Measurements from ENCODE around the gene GPS1. TPM values are rescaled to one million over a fixed set of nuclear protein-coding genes. Genes with fewer than 3 reads are reported as not detected.
A peak's percentile ranks its signal among the peaks of the same experiment; 100 is the strongest.

GPS1 gene
- total and polyA plus RNA-seq, 9 of the 15 experiments (the other 6 are each of a cell fraction or from before 2014, with no cell fraction given) = 3.1 to 167 (median 69.9) TPM

- Histone ChIP-seq H4K20me1 (replicated peaks; ENCODE audit: control insufficient read depth, insufficient read depth, low read length) (peaks cover 18% of the 10 kb centered on the region; the same call in 1 of the 2 replicates), H3K9me1 (ENCODE audit: control insufficient read depth, insufficient read depth, low read length) (peaks cover 6% of the 10 kb centered on the region), H3K9ac (ENCODE audit: insufficient read depth in 1 of 2, low read depth in 2 of 2, low read length in 2 of 2) (peak overlapping the region; percentile 87 to 97), H3K27ac (ENCODE audit: extremely low read depth, low read depth, low read length) (peak overlapping the region; percentile 84), H3K9me3 (replicated peaks; ENCODE audit: control insufficient read depth, insufficient read depth, low read depth, low read length) (no peaks in the 10 kb centered on the region), H2AFZ (ENCODE audit: low read depth, low read length) (peak overlapping the region; percentile 81), H3K27me3 (ENCODE audit: control insufficient read depth in 2 of 2, insufficient read depth in 2 of 2, low read length in 2 of 2) (no peaks in the 10 kb centered on the region), H3K79me2 (ENCODE audit: control insufficient read depth, insufficient read depth, low read length) (peaks cover 38% of the 10 kb centered on the region), H3K4me3 (peak overlapping the region; percentile 62), H3K4me2 (ENCODE audit: insufficient read depth, low read length) (peak overlapping the region; percentile 90), H3K36me3 (ENCODE audit: control insufficient read depth, insufficient read depth, low read length) (peaks cover 40% of the 10 kb centered on the region; the same call in 2 of the 3 replicates), H3K4me1 (replicated peaks in 1 of 2; ENCODE audit: control insufficient read depth in 2 of 2, insufficient read depth in 2 of 2, low read length in 2 of 2) (peaks cover 27 to 89% of the 10 kb centered on the region in 2 experiments)
- POLR2A ChIA-PET = interaction anchor here (0.5 to 6.4 kb wide), 3 partner anchors 10 to 175 kb away, joined by 3 to 51 read pairs (median 4); partner anchors contain the start of genes CENPX and LRRC45
- FAIRE-seq = peak; percentile 32
- in situ Hi-C loops (cut with MboI) = loop anchor here (5.0 kb wide), 1 partner anchor 125 kb away; no protein-coding TSS in a partner anchor
- WGBS (ENCODE audit: insufficient coverage, low coverage, missing lambda C conversion rate) = 1% methylated on average over 23 of the region's 59 CpGs
- BruUV-seq (replicated peaks) = no TSS peak
- intact Hi-C loops (cut with micrococcal nuclease) = loop anchor here (1.0 to 10.0 kb wide), 3 partner anchors 9 to 313 kb away; partner anchors contain the start of genes FASN and LRRC45
- CTCF ChIA-PET (ENCODE audit: low intra/inter-chr PET ratio) = interaction anchor here (2.4 kb wide), 1 partner anchor 122 kb away, joined by 27 read pairs; no protein-coding TSS in a partner anchor
- peak; percentile 70 for ATAC-seq
- DNase-seq (ENCODE audit: extremely low read depth in 1 of 4, low spot score in 3 of 4) = peak; percentile 86 to 90 (median 88)
- TF ChIP-seq NR4A1 (CRISPR knock-in tag; IDR thresholded peaks at IDR 0.05) (no peak), NR4A1 (tag; IDR thresholded peaks at IDR 0.05) (no peak), ETV6 (IDR thresholded peaks at IDR 0.05; ENCODE audit: borderline replicate concordance in 1 of 2, low read depth in 2 of 2, low read length in 1 of 2) (no peak), ETV6 (CRISPR knock-in tag; IDR thresholded peaks at IDR 0.05; ENCODE audit: borderline replicate concordance) (no peak), SMAD3 (CRISPR knock-in tag; conservative IDR thresholded peaks at IDR 0.05) (no peak), TFAM (CRISPR knock-in tag; conservative IDR thresholded peaks at IDR 0.05) (no peak), ELF2 (CRISPR knock-in tag; IDR thresholded peaks at IDR 0.05) (no peak), CCAR2 (IDR thresholded peaks at IDR 0.05; ENCODE audit: low read depth, low read length) (no peak), ZNF311 (CRISPR knock-in tag; IDR thresholded peaks at IDR 0.05) (no peak), HNRNPL (IDR thresholded peaks at IDR 0.05; ENCODE audit: low read depth, low read length) (peak; percentile 90), MIER1 (IDR thresholded peaks at IDR 0.05; ENCODE audit: low read depth) (0 out of 2 replicates have a peak, but pooled peaks have one; percentile 36), PREB (CRISPR knock-in tag; IDR thresholded peaks at IDR 0.05) (no peak), NFATC3 (IDR thresholded peaks at IDR 0.05) (no peak), RFX1 (IDR thresholded peaks at IDR 0.05) (no peak), VEZF1 (CRISPR knock-in tag; IDR thresholded peaks at IDR 0.05) (peak; percentile 44), POLR2G (IDR thresholded peaks at IDR 0.05; ENCODE audit: low read depth, low read length) (peak; percentile 80), RUNX1 (IDR thresholded peaks at IDR 0.05; ENCODE audit: low read depth) (no peak), PHB2 (IDR thresholded peaks at IDR 0.05; ENCODE audit: low read depth) (no peak), NFYB (IDR thresholded peaks at IDR 0.05; ENCODE audit: extremely low read depth, insufficient read length) (no peak)
- TF ChIP-seq, protein P1, sequence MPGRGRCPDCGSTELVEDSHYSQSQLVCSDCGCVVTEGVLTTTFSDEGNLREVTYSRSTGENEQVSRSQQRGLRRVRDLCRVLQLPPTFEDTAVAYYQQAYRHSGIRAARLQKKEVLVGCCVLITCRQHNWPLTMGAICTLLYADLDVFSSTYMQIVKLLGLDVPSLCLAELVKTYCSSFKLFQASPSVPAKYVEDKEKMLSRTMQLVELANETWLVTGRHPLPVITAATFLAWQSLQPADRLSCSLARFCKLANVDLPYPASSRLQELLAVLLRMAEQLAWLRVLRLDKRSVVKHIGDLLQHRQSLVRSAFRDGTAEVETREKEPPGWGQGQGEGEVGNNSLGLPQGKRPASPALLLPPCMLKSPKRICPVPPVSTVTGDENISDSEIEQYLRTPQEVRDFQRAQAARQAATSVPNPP (IDR thresholded peaks at IDR 0.05; ENCODE audit: borderline replicate concordance, insufficient read depth, insufficient read length) = no peak
These were observed 19.6 kb upstream of the GPS1 start for GRCh38 chr17:82031885-82032627.

Data from K562 (cell line).